Sigmoid colon (tissue), 4 donors: ENCODE data around the gene HIBCH.

Source experiments
- CTCF ChIP-seq, 4 experiments: fragments of 450-650 bp in 3 of 4; fragments of 200-600 bp in 1 of 4; IDR thresholded peaks; one replicate each; pipeline ENCODE4 v1.5.1; 2016 to 2019; ENCODE audit warnings: antibody characterized with exemption in 4 of 4, mild to moderate bottlenecking in 3 of 4, moderate library complexity in 2 of 4
- EP300 ChIP-seq, 4 donors: sonication (generic); formaldehyde crosslinking; IDR thresholded peaks; one replicate each; pipeline ENCODE4 v1.6.1; 2017; ENCODE audit warnings: antibody characterized with exemption in 4 of 4
- POLR2A ChIP-seq, 2 donors: fragments of 450-650 bp; IDR thresholded peaks; one replicate each; pipeline ENCODE4 v1.6.1; 2016; ENCODE audit warnings: antibody characterized with exemption in 2 of 2, mild to moderate bottlenecking in 2 of 2, moderate library complexity in 2 of 2
- POLR2AphosphoS5 ChIP-seq, 4 donors: sonication (generic); formaldehyde crosslinking; IDR thresholded peaks; one replicate each; pipeline ENCODE4 v1.6.1; 2017; ENCODE audit warnings: antibody characterized with exemption in 4 of 4

GRCh38 chr2:190336420-190336819 lies 16.8 kb upstream of the HIBCH start:
- TF ChIP-seq CTCF (IDR thresholded peaks at IDR 0.05) (no peak), EP300 (IDR thresholded peaks at IDR 0.05) (no peak), POLR2A (IDR thresholded peaks at IDR 0.05) (no peak), POLR2AphosphoS5 (IDR thresholded peaks at IDR 0.05) (no peak)
